Pulmonary artery endothelial cell (primary cell): ENCODE data around the gene SMKR1. TPM values are rescaled to one million over a fixed set of nuclear protein-coding genes. Genes with fewer than 3 reads are reported as not detected.
"Not testable (repeated sequence)": the region's sequence is repeated elsewhere in the genome, so short reads cannot be mapped to it uniquely, and the experiment has no call there.

Experiments
- DNase-seq: peaks from one replicate; pipeline ENCODE4 v3.0.0-alpha.2; 2011; ENCODE audit warnings: low read depth, low spot score
- total RNA-seq: library from RNA; depleted of rRNA; stranded (reverse); fragments of >200 nt; gene quantifications from 2 replicates; pipeline ENCODE4 v1.2.3, GENCODE V29; 2014

SMKR1 gene
- total RNA-seq, 1 donor from 2014 or later, result 0.40 TPM

DNA sequence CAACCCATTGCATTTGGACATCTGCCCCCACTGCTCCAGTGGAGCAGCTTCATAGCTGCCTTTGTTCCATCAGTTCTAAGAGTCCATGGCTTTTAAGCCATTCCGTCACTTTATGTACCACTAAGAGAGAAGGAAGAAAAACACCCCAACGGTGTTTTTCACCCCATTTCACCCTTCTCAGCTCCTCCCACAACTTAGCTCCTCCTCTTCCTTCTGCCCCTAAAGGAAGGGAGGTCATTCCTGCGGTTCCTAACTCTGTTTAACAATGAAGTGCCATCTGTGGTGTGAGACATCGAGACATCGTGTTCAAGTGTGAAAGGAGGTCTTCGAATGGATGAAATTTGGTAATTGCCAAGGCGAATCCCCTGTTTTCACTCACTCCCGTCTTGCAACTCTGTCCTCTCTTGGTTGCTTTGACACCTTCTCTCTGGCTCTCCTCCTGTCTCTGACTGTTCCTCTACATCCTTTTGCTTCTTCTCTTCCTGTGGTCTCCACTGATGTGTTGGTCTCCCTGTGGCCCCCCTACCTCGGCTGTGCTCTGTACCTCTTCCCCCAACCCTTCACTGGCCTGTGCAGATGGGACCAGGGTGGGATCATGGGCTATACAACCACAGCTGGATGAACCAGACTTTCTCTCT, 23.0 kb downstream of the SMKR1 start:
- no peak for DNase-seq

DNA sequence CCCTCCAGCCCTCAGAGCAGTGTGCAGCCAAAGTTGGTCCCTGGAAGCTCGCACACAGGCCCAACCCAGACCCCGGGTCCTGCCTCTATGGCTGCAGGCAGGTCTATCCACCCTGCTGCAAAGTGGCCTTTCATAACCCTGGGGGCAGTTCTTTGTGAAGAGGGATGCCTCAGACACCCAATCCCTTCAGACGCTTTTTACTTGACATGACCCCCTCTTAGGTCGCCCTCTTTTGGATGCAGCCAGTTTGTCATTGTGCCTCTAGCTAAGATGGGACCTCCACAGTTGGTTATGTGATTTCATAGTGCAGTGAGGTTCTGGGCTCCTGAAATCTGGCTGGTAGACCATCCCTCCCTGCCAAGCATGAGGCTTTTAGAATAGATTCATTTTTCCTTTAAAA, 27.3 kb downstream of the SMKR1 start:
- no peak for DNase-seq

DNA sequence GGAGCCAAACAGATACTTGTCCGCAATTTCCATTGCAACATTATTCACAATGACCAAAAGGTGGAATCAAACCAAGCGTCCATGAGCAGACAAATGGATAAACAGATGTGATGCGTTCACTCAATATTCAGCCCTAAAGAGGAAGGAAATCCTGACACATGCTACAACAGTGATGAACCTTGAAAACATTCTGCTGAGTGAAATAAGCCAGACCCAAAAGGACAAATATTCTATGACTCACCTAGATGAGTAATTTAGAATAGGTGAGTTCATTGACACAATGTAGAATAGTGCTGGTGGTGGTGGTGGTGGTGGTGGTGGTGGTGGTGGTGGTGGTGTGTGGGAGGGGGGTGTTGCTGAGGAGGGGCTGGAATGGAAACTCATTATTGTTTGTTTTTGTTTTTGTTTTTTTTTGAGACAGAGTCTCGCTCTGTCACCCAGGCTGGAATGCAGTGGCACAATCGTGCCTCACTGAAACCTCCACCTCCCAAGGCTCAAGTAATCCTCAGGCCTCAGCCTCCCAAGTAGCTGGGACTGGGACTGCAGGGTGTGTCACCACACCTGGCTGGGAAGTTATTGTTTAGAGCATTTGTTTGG, 28.6 kb downstream of the SMKR1 start:
- peak; percentile 15 for DNase-seq

DNA sequence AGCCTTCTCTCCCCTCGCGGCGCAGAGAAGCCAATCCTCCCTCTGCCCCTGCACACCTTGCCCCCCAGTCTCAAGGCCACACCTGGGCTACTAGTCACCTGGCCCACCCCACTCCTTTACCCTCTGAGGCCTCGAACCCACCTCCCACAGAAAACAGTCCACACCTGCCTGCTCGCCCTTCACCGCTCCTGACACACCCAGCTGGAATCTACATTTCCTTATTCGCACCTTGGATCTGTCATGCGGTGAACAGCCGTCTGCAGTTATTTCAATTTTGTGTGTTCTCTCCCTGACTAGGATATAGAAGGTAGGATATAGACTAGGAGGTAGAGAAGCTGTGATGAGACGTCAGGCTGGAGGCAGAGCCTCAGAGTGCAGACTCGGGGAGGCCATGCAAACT, 29.4 kb downstream of the SMKR1 start:
- DNase-seq, result no peak

DNA sequence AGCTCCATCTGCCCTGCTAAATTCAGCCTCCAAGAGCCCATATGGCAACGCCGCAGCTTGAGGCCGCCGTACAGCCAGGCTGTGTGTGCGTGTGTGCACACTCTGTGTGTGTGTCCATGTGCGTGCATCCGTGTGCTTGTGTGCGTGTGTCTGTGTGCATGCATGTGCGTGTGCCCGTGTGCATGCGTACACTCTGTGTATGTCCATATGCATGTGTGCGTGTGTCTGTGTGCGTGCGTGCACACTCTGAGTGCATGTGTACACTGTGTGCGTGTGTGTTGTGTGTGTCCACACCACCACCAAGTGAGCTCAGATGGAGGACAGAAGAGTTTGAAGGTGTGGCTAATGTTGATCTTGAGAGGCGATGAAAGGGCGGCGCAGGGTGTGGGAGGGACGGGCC, 30.0 kb downstream of the SMKR1 start:
- DNase-seq, result no peak

DNA sequence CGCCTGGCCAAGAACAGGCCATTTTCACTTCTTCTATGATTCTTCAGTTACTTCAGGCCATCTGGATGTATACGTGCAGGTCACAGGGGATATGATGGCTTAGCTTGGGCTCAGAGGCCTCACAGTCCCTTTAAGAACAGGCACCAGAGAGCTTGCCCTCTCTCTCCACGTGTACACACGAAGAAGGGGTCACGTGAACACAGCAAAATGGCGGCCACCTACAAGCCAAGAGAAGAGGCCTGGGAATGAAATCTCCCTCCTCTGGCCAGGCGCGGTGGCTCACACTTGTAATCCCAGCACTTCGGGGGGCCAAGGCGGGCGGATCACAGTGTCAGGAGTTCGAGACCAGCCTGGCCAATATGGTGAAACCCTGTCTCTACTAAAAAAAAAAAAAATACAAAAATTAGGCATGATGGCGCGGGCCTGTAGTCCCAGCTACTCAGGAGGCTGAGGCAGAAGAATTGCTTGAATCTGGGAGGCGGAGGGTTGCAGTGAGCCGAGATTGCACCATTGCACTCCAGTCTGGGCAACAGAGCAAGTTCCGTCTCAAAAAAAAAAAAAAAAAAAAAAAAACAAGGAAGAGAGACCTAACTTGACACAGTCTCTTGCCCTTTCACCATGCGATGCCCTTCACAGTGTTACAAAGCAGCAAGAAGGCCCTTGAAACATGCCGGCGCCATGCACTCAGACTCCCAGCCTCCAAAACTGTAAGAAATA, 32.4 kb downstream of the SMKR1 start:
- DNase-seq, result not testable (repeated sequence)

DNA sequence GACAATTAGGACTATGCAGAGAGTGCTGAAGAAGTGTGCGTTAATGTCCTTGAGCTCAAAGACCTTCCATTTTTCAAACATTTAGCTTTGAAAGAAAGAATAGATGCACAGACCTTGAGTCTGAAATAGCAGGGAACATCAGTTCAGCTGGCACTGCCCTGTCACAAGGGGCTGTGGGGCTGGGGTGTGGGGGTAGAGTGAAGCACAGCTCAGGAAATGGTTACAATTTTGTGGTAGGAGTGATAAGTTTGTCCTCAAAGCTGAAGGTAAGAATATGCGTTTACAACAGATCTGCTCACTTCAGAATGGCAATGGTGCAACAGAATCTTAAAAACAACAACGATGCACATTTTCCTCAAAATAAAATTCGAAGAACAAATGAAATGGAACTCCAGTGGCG, 33.6 kb downstream of the SMKR1 start:
- no peak for DNase-seq

DNA sequence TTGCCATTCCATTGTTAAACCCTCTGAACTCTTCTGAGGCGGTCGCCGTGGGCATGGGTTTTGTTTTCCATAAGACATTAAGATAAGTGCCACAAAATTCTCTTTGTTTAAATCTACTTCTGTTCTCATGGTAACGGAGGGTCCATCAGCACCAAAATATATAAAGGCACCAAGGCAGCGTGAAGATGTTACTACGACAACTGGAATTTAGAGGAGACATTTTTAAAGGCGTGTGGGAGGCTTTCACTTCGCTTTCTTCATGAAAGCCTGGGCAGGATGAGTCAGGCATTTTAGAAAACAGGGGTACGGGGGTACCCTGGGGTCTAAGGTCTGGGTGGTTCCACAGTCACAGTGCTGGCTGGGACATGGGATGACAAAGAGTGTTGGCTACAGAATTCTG, 34.0 kb downstream of the SMKR1 start:
- DNase-seq, result no peak

DNA sequence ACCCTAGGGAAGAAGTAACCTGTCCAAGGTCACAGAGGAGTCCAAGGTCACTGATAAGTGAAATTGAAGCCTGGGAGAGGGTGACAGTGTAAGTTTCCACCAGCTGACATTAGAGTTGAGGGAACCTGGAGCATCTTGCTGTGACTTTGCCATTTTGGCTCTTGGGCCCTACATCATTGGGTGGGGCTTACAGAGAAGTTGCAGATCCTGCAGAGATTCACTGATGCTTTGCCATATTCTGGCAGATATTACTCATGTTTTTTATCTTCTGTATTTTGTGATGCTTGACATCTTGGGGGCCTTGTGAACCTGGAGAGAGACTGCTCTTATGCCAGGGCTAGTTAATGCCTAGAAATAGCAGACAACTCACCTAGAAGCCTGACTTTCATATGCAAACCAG, 36.5 kb downstream of the SMKR1 start:
- no peak for DNase-seq

DNA sequence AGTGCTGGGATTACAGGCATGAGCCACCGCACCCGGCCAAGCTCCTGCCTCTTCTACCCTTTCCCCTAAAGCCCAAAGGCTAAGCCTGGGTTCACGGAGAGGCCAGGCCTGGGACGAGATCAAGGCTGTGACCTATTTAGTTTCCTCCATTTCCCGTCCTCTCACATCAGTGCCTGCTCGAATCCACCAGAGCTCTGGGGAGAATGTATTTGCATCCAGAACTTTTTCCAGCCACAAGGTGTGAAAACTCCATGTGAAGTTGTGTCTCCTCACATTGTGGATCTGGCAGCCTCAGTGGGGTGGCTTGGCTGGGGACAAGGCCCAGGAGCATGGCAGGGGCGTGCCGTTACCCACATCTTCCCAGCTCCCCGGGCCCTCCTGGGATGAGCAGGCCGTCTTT, 38.0 kb downstream of the SMKR1 start:
- no peak for DNase-seq

DNA sequence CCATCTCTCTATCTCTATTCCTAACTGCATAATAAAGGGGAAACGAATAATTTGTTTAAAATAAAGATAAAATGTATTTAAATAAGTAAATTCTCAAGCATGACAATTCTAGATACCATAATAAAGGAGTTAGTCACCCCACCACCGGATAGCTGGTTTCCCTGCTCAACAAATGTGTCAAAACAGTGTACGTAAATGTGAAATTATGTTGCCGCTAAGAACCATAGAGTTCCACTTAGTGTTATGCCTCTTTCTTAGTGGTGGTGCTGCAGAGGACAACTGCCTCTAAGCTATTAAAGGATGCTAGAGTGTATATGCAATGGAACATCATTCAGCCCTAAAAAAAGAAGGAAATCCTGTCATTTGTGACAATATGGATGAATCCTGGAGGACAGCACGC, 42.4 kb downstream of the SMKR1 start:
- no peak for DNase-seq

DNA sequence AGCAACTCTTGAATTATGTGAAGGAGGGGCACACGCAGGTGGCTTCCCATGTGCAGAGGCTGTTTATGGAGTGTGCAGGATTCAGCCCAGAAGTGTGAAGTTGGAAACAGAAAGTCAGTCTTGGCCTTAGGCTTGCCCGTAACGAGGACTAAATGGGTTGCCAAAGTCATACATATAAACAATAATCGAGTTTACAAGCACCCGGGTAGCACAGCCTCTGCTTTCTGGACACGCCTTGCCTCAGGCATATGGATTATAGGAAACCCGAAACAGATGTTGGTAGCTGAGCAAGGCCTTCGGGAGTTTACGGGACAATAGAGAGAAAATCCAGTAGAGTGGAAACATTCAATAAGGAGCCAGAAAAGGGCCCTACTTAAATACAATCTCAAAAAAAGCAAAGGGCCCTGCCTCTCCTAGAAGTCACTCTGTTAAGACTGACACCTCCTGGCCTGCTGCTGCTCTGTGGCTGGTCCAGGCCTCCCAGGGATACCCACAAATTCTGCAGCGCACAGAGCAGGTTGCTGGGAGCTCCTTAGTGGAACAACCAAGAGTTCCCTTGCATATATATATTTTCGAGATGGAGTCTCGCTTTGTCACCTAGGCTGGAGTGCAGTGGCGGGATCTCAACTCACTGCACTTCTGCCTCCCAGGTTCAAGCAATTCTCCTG, 48.5 kb downstream of the SMKR1 start:
- DNase-seq, result no peak

DNA sequence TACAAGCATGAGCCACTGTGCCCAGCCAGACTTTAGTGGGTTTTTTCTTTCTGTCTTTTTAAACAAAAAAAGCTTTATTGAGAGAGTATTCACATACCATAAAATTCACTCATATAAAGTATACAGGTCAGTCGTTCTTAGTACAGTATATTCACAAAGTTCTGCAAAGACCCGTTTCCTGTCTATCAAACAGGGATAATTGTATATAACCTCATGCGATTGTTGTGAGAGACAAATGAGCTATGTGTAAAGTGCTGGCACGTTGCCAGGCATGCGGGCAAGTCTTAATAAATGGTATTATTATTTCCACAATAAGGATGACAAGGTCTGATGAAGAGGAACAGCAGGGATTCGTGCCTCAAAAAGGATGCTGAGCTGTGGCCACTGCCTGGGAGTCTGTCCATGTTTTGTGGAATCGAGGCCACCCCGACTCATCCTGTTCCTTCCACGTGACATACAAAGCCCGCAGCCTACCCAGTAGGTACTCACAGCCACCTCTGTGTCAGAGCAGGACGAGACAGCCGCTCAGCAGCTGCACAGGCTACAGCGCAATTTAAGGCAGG, 51.6 kb downstream of the SMKR1 start:
- DNase-seq, result no peak

DNA sequence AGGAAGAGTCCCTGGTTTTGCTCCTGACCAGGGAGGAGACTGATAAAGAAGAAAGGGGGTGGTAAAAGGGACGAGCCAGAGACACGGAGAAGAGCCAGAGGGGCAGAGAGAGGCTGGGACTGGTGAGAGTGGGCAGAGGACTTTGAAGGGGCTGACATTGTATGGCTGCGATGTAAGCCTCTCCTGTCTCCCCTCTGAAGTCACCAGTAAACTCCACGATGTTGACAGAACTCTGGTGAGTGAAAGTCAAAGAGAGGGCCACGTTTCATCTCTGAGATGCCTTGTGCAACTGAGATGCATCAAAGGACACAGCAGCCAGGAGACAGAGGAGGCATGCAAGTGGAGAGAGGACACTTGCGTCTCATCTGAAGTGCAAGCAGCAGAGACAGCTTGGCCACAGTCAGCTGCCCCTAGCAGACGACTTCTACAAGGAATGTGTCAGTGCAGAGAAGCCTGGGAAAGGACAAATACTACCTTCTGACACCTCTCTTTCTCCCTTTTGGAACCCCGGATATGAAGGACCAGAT, 54.3 kb downstream of the SMKR1 start:
- DNase-seq, result no peak

DNA sequence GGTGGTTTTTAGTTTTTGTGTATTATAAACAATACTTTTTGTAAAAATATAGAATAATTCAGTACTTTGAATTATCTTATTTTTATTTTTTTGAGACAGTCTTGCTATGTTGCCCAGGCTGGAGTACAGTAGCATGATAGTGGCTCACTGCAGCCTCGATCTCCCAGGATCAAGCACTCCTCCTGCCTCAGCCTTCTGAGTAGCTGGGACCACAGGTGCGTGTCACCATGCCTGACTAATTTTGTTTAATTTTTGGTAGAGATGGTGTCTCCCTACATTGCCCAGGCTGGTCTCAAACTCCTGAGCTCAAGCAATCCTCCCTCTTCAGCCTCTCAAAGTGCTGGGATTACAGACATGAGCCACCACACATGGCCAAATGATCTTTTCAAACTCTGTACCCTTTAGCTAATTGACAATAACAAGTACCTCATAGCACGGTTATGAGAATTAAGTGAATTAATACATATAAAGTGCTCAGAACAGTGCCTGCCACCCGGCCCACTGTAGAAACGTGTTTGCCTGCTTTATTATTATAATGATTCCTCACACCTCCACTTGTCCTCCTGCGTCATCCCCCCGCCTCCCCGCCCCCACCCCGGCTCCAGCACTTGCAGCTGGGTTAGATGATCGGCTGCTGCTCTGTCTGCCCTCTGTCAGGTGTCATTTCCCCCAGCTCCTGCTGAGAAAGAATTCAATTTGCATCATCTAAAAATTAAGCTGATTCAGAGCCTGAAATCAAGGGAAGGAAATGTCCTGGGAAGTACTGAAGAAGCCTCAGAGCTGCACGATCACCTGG, 55.6 kb downstream of the SMKR1 start:
- DNase-seq, result no peak

DNA sequence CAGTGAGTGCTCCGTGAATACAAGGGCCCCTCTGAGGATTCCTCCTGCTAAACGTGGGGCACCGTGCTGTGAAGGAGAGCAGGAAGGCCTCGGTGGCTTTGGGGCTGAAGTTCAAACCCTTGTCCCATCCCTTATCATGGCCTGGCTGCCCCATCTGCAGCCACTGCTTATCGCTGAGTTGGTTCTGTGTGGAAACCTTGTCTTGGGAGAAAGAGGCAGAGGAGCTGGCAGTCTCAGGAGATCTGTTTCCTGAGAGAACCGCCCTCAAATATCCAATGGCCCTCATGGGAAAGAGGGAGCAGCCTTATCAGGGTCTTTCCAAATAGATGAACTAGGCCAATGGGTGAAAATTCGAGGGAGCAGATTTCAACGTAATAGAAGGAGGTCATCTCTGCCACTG, 57.2 kb downstream of the SMKR1 start:
- no peak for DNase-seq

DNA sequence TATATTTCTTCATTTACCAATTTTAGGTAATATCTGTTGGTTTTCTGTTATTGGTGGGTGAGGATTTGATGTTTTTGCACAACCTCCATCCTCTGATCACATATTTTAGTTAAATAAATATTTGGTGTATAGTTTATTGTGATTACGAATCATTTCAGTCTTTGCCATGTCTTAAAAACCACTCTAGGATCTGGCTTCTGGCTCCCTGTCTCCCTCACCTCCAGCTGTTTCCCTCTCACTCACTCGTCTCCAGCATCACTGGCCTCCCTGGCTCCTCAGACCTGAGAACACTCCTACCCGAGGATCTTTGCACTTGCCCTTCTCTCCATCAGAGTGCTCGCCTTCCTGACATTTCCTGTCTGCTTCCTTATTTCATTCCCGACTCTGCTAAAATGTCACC, 58.5 kb downstream of the SMKR1 start:
- no peak for DNase-seq

DNA sequence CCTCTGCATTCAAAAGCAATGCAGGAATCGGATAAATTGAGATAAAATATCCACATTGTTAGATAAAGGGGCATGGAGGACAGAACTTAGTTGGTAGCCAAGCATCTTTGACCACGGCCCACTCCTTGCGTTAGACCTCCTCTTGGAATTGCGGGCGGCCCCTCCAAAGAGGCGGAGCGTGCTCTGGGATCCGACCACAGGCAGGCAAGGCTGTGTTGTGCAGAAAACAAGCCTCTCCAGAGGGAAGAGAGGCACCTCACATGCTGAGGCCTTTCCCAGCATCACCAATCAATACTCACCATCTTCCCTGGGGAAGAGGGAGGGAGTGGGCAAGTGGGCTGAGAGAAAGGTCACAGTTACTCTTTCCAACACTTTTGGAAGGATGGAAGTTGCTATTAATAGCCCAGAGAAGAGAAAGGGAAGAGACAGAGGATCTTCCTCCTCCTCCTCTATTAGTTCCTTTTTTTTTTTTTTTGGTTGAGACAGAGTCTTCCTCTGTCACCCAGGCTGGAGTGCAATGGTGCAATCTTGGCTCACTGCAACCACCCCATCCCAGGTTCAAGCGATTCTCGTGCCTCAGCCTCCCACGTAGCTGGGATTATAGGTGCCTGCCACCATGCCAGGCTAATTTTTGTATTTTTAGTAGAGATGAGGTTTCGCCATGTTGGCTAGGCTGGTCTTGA, 59.5 kb downstream of the SMKR1 start:
- DNase-seq, result no peak
